Endodermal cell (in vitro differentiated cells): ENCODE data around the gene POMT2. TPM values are rescaled to one million over a fixed set of nuclear protein-coding genes. Genes with fewer than 3 reads are reported as not detected.
A peak's percentile ranks its signal among the peaks of the same experiment; 100 is the strongest.
"Not testable (repeated sequence)": the region's sequence is repeated elsewhere in the genome, so short reads cannot be mapped to it uniquely, and the experiment has no call there.

Experiments used
- DNase-seq: peaks from one replicate; pipeline ENCODE4 v3.0.0-alpha.2; 2017
- H3K27ac ChIP-seq: 2 replicates; pipeline ENCODE4 v1.5.1; 2013; ENCODE audit warnings: mild to moderate bottlenecking, low read depth, low read length, moderate library complexity
- H3K27me3 ChIP-seq: 2 replicates; pipeline ENCODE4 v1.6.1; 2013; ENCODE audit warnings: mild to moderate bottlenecking, low read length, moderate library complexity; ENCODE audit not compliant: insufficient read depth, control insufficient read depth, poor library complexity, severe bottlenecking
- H3K36me3 ChIP-seq: 2 replicates; pipeline ENCODE4 v1.7.0; 2013; ENCODE audit warnings: mild to moderate bottlenecking, low read length, moderate library complexity; ENCODE audit not compliant: control insufficient read depth, insufficient read depth
- H3K4me1 ChIP-seq: one replicate; pipeline ENCODE4 v1.7.0; 2013; ENCODE audit warnings: low read length; ENCODE audit not compliant: control insufficient read depth, insufficient read depth
- H3K4me3 ChIP-seq: 2 replicates; pipeline ENCODE4 v1.5.1; 2013; ENCODE audit warnings: mild to moderate bottlenecking, low read length, moderate library complexity
- H3K9ac ChIP-seq: 2 replicates; pipeline ENCODE4 v1.6.1; 2013; ENCODE audit warnings: mild to moderate bottlenecking, low read length, moderate library complexity; ENCODE audit not compliant: poor library complexity, severe bottlenecking; ENCODE audit errors: extremely low read depth
- H3K9me3 ChIP-seq: 2 replicates; pipeline ENCODE4 v1.6.1; 2013; ENCODE audit warnings: mild to moderate bottlenecking, low read length, moderate library complexity; ENCODE audit not compliant: control insufficient read depth
- H3K27ac Mint-ChIP-seq: 2 replicates; pipeline ENCODE4 v1.8.0; 2020; ENCODE audit warnings: mixed read lengths
- H3K27me3 Mint-ChIP-seq: 2 replicates; pipeline ENCODE4 v1.8.0; 2021; ENCODE audit warnings: mild to moderate bottlenecking, mixed read lengths; ENCODE audit not compliant: insufficient read depth
- H3K36me3 Mint-ChIP-seq: 2 replicates; pipeline ENCODE4 v1.8.0; 2020; ENCODE audit warnings: low read depth, mixed read lengths
- H3K4me1 Mint-ChIP-seq: 2 replicates; pipeline ENCODE4 v1.8.0; 2020; ENCODE audit warnings: mixed read lengths
- H3K4me3 Mint-ChIP-seq: 2 replicates; pipeline ENCODE4 v1.8.0; 2020; ENCODE audit warnings: mild to moderate bottlenecking, moderate library complexity, mixed read lengths
- H3K9me3 Mint-ChIP-seq: 2 replicates; pipeline ENCODE4 v1.8.0; 2020; ENCODE audit warnings: mild to moderate bottlenecking, mixed read lengths
- CTCF ChIP-seq: fragments of 200-600 bp; sonication (generic); conservative IDR thresholded peaks from 2 replicates; pipeline ENCODE4 v1.5.0; 2021; ENCODE audit warnings: antibody characterized with exemption, mild to moderate bottlenecking
- WGBS, 2 experiments: methylation state at CpG; one replicate each; pipeline versions ENCODE4 v1.1.5 to v1.1.7; 2013; ENCODE audit warnings: missing lambda C conversion rate in 2 of 2, mixed read lengths in 1 of 2; ENCODE audit not compliant: insufficient coverage in 1 of 2, insufficient read length in 1 of 2; 5-methylcytosine and 5-hydroxymethylcytosine counted together
- total RNA-seq, 2 donors: library from RNA; stranded (reverse); fragmentation: NEBNext Ultra II Directional in 1 of 2; extraction: Animal tissue kit (Norgen Biotek cat#: 25700) in 1 of 2; gene quantifications; 2 replicates in 1 of 2; 3 replicates in 1 of 2; pipeline ENCODE4 v1.2.1, GENCODE V29; 2021

Gene POMT2
- total RNA-seq, 2 donors from 2014 or later = 58.5 to 70.6 TPM

GRCh38 chr14:77338302-77338701, 17.6 kb upstream of the POMT2 start:
- H3K27me3 Mint-ChIP-seq = no peaks in the 10 kb centered on the region
- Histone ChIP-seq H3K4me1 (peaks cover 47% of the 10 kb centered on the region), H3K27me3 (no peaks in the 10 kb centered on the region), H3K27ac (no peak overlapping the region), H3K4me3 (no peak overlapping the region), H3K9ac (no peak overlapping the region), H3K9me3 (no peaks in the 10 kb centered on the region), H3K36me3 (peaks cover 37% of the 10 kb centered on the region)
- 95 to 100% methylated on average over 2 of the region's 2 CpGs for WGBS, 2 experiments
- no peak overlapping the region for H3K4me3 Mint-ChIP-seq
- H3K36me3 Mint-ChIP-seq = peaks cover 22% of the 10 kb centered on the region
- no peaks in the 10 kb centered on the region for H3K9me3 Mint-ChIP-seq
- peaks cover 81% of the 10 kb centered on the region for H3K4me1 Mint-ChIP-seq
- TF ChIP-seq CTCF = no peak
- H3K27ac Mint-ChIP-seq = peak overlapping the region; percentile 84
- DNase-seq = peak; percentile 55

- Histone ChIP-seq H3K27me3 (no peaks in the 10 kb centered on the region), H3K9ac (no peak overlapping the region), H3K4me3 (no peak overlapping the region), H3K4me1 (peaks cover 43% of the 10 kb centered on the region), H3K36me3 (peaks cover 33% of the 10 kb centered on the region), H3K27ac (no peak overlapping the region), H3K9me3 (no peaks in the 10 kb centered on the region)
- no peak for TF ChIP-seq CTCF
- Mint-ChIP-seq H3K9me3 (no peaks in the 10 kb centered on the region), H3K27me3 (no peaks in the 10 kb centered on the region), H3K27ac (peak overlapping the region; percentile 84), H3K4me3 (no peak overlapping the region), H3K36me3 (peaks cover 18% of the 10 kb centered on the region), H3K4me1 (peaks cover 77% of the 10 kb centered on the region)
- DNase-seq = peak; percentile 43
- 83% methylated on average over 2 of the region's 3 CpGs; no CpG with 5 or more reads in 1 of the 2 experiments for WGBS, 2 experiments
Measured at GRCh38 chr14:77337880-77338279, 17.2 kb upstream of the POMT2 start.

- WGBS, 2 experiments = 93 to 96% methylated on average over 9 of the region's 9 CpGs
- Histone ChIP-seq H3K4me3 (peak overlapping the region; percentile 65), H3K36me3 (peaks cover 32% of the 10 kb centered on the region), H3K4me1 (peaks cover 39% of the 10 kb centered on the region)
- peaks cover 16% of the 10 kb centered on the region for H3K36me3 Mint-ChIP-seq
- H3K9me3 Mint-ChIP-seq, H3K27me3 Mint-ChIP-seq, DNase-seq, H3K9ac ChIP-seq, H3K27ac ChIP-seq, H3K9me3 ChIP-seq, H3K27me3 ChIP-seq: not testable (repeated sequence)
- H3K4me1 Mint-ChIP-seq = peaks cover 71% of the 10 kb centered on the region
- peak overlapping the region; percentile 34 for H3K4me3 Mint-ChIP-seq
- H3K27ac Mint-ChIP-seq = peak overlapping the region; percentile 84
Measured at GRCh38 chr14:77337255-77337654, 16.6 kb upstream of the POMT2 start.

- no peaks in the 10 kb centered on the region for H3K9me3 ChIP-seq
- TF ChIP-seq CTCF = no peak
- DNase-seq = no peak
- Mint-ChIP-seq H3K4me3 (no peak overlapping the region), H3K9me3 (no peaks in the 10 kb centered on the region), H3K27ac (peak overlapping the region; percentile 11), H3K27me3 (no peaks in the 10 kb centered on the region), H3K36me3 (peaks cover 2% of the 10 kb centered on the region), H3K4me1 (peaks cover 54% of the 10 kb centered on the region)
- H3K27me3 ChIP-seq = no peaks in the 10 kb centered on the region
- 95% methylated on average over 2 of the region's 3 CpGs; no CpG with 5 or more reads in 1 of the 2 experiments for WGBS, 2 experiments
- H3K4me3 ChIP-seq = no peak overlapping the region
- no peak overlapping the region for H3K9ac ChIP-seq
- H3K36me3 ChIP-seq = peaks cover 17% of the 10 kb centered on the region
- H3K4me1 ChIP-seq = peaks cover 24% of the 10 kb centered on the region
- no peak overlapping the region for H3K27ac ChIP-seq
Measured at GRCh38 chr14:77335576-77335975, 14.9 kb upstream of the POMT2 start.
